ENCODE data around the gene SCFD2.

DNA sequence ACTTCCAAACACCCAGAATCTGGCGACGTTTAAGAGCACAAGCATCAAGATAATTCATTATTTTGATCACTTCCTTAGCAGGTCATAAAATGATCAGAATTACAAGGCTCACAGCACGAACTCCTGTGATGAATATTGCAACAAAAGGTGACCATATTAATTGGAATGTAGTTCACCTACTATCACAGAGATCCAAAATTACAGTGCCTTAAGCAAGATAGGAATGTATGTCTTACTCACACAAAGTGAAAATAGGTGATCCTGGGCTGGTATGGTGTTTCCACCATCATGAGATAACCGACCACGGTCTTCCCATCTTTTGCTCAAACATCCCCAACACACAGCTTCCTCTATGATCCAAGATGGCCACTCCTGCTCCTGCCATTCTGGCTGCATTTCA lies 131.2 kb downstream of the SCFD2 start:
- no peak for TF ChIP-seq CTCF (IDR thresholded peaks at IDR 0.05 in 4 of 5, conservative IDR thresholded peaks at IDR 0.05 in 1 of 5)
- TF ChIP-seq POLR2A (IDR thresholded peaks at IDR 0.05), result no peak
